ENCODE measurements around the gene ICE2.
"Not testable (repeated sequence)": the region's sequence is repeated elsewhere in the genome, so short reads cannot be mapped to it uniquely, and the experiment has no call there.

The ICE2 gene

GRCh38 chr15:60448668-60449360 is 30.1 kb downstream of the ICE2 start:
- DNase-seq (ENCODE audit: low spot score): no peak

GRCh38 chr15:60444289-60444912 is 34.5 kb downstream of the ICE2 start:
- no peak for DNase-seq (ENCODE audit: low spot score)

GRCh38 chr15:60442763-60443162 is 36.2 kb downstream of the ICE2 start:
- no peak for DNase-seq (ENCODE audit: low spot score)

GRCh38 chr15:60442031-60442650 is 36.8 kb downstream of the ICE2 start:
- no peak for DNase-seq (ENCODE audit: low spot score)

GRCh38 chr15:60441331-60441730 is 37.6 kb downstream of the ICE2 start:
- no peak for DNase-seq (ENCODE audit: low spot score)

GRCh38 chr15:60438646-60439045 is 40.3 kb downstream of the ICE2 start:
- no peak for DNase-seq (ENCODE audit: low spot score)

- DNase-seq (ENCODE audit: low spot score): no peak
These were observed 50.0 kb downstream of the ICE2 start for GRCh38 chr15:60428935-60429334.

GRCh38 chr15:60426870-60427508 is 52.0 kb downstream of the ICE2 start:
- no peak for DNase-seq (ENCODE audit: low spot score)

GRCh38 chr15:60425461-60425860 is 53.5 kb downstream of the ICE2 start:
- DNase-seq (ENCODE audit: low spot score): no peak

- no peak for DNase-seq (ENCODE audit: low spot score)
These were observed 54.9 kb downstream of the ICE2 start for GRCh38 chr15:60424006-60424405.

- DNase-seq (ENCODE audit: low spot score): no peak
These were observed 55.4 kb downstream of the ICE2 start for GRCh38 chr15:60423537-60423936.

- DNase-seq (ENCODE audit: low spot score): no peak
These were observed 57.4 kb downstream of the ICE2 start for GRCh38 chr15:60421544-60421943.

- no peak for DNase-seq (ENCODE audit: low spot score)
These were observed 58.7 kb downstream of the ICE2 start for GRCh38 chr15:60420203-60420716.

- no peak for DNase-seq (ENCODE audit: low spot score)
These were observed 59.2 kb downstream of the ICE2 start for GRCh38 chr15:60419753-60420152.

- DNase-seq (ENCODE audit: low spot score): no peak
These were observed 60.8 kb downstream of the ICE2 start for GRCh38 chr15:60418096-60418495.

- DNase-seq (ENCODE audit: low spot score): no peak
These were observed 61.8 kb downstream of the ICE2 start for GRCh38 chr15:60417112-60417511.

GRCh38 chr15:60416484-60416883 is 62.5 kb downstream of the ICE2 start:
- no peak for DNase-seq (ENCODE audit: low spot score)

- no peak for DNase-seq (ENCODE audit: low spot score)
These were observed 64.8 kb downstream of the ICE2 start for GRCh38 chr15:60414016-60414682.

GRCh38 chr15:60413231-60413824 is 65.6 kb downstream of the ICE2 start:
- DNase-seq (ENCODE audit: low spot score): no peak

GRCh38 chr15:60412807-60413206 is 66.1 kb downstream of the ICE2 start:
- not testable (repeated sequence) for DNase-seq (ENCODE audit: low spot score)

GRCh38 chr15:60411774-60412425 is 67.0 kb downstream of the ICE2 start:
- DNase-seq (ENCODE audit: low spot score): no peak
